ENCODE measurements around the gene CROCC2. TPM values are rescaled to one million over a fixed set of nuclear protein-coding genes. Genes with fewer than 3 reads are reported as not detected.

Gene CROCC2
- total and polyA plus RNA-seq, 7 donors: under 0.01 to 0.09 TPM; not detected in 5

GRCh38 chr2:240991378-240992263 is 85.5 kb downstream of the CROCC2 start:
- peak in 2 of 4 donors; percentile 46 to 77 for TF ChIP-seq EP300 (IDR thresholded peaks at IDR 0.05)
- no peak for TF ChIP-seq POLR2A (IDR thresholded peaks at IDR 0.05)
- TF ChIP-seq POLR2AphosphoS5 (IDR thresholded peaks at IDR 0.05): peak; percentile 38 to 90 (median 62)
- no peak for TF ChIP-seq CTCF (IDR thresholded peaks at IDR 0.05)
- DNase-seq: peak; percentile 96
- Histone ChIP-seq H3K36me3 (no peaks in the 10 kb centered on the region), H3K4me3 (no peak overlapping the region), H3K4me1 (peaks cover 0 to 17% (median 11%) of the 10 kb centered on the region in 4 donors), H3K9me3 (peaks cover 0 to 4% (median 2%) of the 10 kb centered on the region in 4 donors), H3K27ac (peak overlapping the region; percentile 57 to 68 (median 66)), H3K27me3 (peaks cover 0 to 5% (median 0%) of the 10 kb centered on the region in 3 donors)
- WGBS, 2 donors: 39 to 71% methylated on average over 33 of the region's 33 CpGs
- intact Hi-C loops (cut with DNase I): no loop called here

- no peaks in the 10 kb centered on the region for H3K36me3 ChIP-seq
- H3K27me3 ChIP-seq: no peaks in the 10 kb centered on the region
- peaks cover 0 to 16% (median 9%) of the 10 kb centered on the region in 4 donors for H3K4me1 ChIP-seq
- H3K4me3 ChIP-seq: no peak overlapping the region
- peak overlapping the region; percentile 36 to 57 (median 42) for H3K27ac ChIP-seq
- peaks cover 0 to 4% (median 2%) of the 10 kb centered on the region in 4 donors for H3K9me3 ChIP-seq
- DNase-seq: peak; percentile 48
- TF ChIP-seq POLR2AphosphoS5 (IDR thresholded peaks at IDR 0.05) (no peak), CTCF (IDR thresholded peaks at IDR 0.05) (no peak), EP300 (IDR thresholded peaks at IDR 0.05) (no peak), POLR2A (IDR thresholded peaks at IDR 0.05) (no peak)
- 63 to 70% methylated on average over 20 of the region's 20 CpGs for WGBS, 2 donors
- intact Hi-C loops (cut with DNase I): no loop called here
These were observed 86.6 kb downstream of the CROCC2 start for GRCh38 chr2:240992572-240993291.

- DNase-seq: peak; percentile 61
- intact Hi-C loops (cut with DNase I): no loop called here
- TF ChIP-seq POLR2A (IDR thresholded peaks at IDR 0.05) (no peak), POLR2AphosphoS5 (IDR thresholded peaks at IDR 0.05) (no peak), EP300 (IDR thresholded peaks at IDR 0.05) (no peak), CTCF (IDR thresholded peaks at IDR 0.05) (no peak)
- Histone ChIP-seq H3K27me3 (no peaks in the 10 kb centered on the region), H3K36me3 (no peaks in the 10 kb centered on the region), H3K9me3 (no peaks in the 10 kb centered on the region), H3K27ac (no peak overlapping the region), H3K4me3 (no peak overlapping the region), H3K4me1 (peaks cover 0 to 20% (median 16%) of the 10 kb centered on the region in 4 donors)
- 83 to 90% methylated on average over 19 of the region's 19 CpGs for WGBS, 2 donors
These were observed 87.5 kb downstream of the CROCC2 start for GRCh38 chr2:240993446-240994170.

- Histone ChIP-seq H3K4me1 (peaks cover 0 to 22% (median 19%) of the 10 kb centered on the region in 4 donors), H3K27ac (no peak overlapping the region)
These were observed 88.2 kb downstream of the CROCC2 start for GRCh38 chr2:240994171-240994896.

More at GRCh38 chr2:240994171-240994896, 88.2 kb downstream of the CROCC2 start:
- intact Hi-C loops (cut with DNase I): no loop called here
- Histone ChIP-seq H3K36me3 (no peaks in the 10 kb centered on the region), H3K9me3 (no peaks in the 10 kb centered on the region), H3K27me3 (no peaks in the 10 kb centered on the region), H3K4me3 (no peak overlapping the region)
- TF ChIP-seq POLR2A (IDR thresholded peaks at IDR 0.05) (no peak), POLR2AphosphoS5 (IDR thresholded peaks at IDR 0.05) (no peak), CTCF (IDR thresholded peaks at IDR 0.05) (no peak), EP300 (IDR thresholded peaks at IDR 0.05) (no peak)
- DNase-seq: peak; percentile 65
- WGBS, 2 donors: 78 to 86% methylated on average over 16 of the region's 16 CpGs

All from sigmoid colon (tissue), 7 donors.